Mammary microvascular endothelial cell (primary cell): ENCODE data around the gene BDKRB2. TPM values are rescaled to one million over a fixed set of nuclear protein-coding genes. Genes with fewer than 3 reads are reported as not detected.

ENCODE experiments used
- total RNA-seq: library from RNA; depleted of rRNA; stranded (reverse); fragments of >200 nt; gene quantifications from 2 replicates; pipeline ENCODE4 v1.2.3, GENCODE V29; 2015

The BDKRB2 gene
- 1.9 and 2.0 TPM in 2 replicates for total RNA-seq

DNA sequence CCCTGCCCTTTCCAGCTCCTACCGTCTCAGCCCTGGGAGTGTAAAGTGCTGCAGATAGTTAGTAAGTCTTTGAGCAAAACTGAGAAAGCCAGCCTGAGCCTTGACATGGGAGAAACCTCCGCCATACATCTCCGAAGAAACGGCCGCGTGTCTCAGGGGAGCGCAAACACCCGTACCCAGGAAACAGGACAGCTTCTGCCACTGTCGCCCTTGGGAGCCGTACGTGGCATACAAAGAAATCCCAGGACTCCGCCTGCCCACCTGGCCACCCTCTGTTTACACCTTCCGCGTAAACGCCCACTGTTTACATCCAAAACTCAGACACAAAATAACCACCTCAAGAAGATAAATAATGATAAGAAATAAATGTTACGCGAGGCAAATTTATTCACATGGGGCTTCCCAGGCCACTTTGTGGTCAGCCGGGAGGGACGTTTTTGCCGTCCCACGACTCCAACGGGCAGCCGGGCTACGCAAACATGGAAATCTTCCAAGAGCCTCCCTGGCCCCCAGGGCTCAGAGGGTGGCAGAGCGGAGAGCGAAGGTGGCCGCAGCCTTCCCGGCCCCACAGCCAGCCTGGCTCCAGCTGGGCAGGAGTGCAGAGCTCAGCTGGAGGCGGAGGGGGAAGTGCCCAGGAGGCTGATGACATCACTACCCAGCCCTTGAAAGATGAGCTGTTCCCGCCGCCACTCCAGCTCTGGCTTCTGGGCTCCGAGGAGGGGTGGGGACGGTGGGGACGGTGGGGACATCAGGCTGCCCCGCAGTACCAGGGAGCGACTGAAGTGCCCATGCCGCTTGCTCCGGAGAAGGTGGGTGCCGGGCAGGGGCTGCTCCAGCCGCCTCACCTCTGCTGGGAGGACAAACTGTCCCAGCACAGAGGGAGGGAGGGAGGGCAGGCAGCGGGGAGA, at the start of gene BDKRB2:
BDKRB2 (plus strand) TSS at position 689 of the 908 bp plus-strand sequence. CDS start 32,269 bp downstream, outside the sequence.

DNA sequence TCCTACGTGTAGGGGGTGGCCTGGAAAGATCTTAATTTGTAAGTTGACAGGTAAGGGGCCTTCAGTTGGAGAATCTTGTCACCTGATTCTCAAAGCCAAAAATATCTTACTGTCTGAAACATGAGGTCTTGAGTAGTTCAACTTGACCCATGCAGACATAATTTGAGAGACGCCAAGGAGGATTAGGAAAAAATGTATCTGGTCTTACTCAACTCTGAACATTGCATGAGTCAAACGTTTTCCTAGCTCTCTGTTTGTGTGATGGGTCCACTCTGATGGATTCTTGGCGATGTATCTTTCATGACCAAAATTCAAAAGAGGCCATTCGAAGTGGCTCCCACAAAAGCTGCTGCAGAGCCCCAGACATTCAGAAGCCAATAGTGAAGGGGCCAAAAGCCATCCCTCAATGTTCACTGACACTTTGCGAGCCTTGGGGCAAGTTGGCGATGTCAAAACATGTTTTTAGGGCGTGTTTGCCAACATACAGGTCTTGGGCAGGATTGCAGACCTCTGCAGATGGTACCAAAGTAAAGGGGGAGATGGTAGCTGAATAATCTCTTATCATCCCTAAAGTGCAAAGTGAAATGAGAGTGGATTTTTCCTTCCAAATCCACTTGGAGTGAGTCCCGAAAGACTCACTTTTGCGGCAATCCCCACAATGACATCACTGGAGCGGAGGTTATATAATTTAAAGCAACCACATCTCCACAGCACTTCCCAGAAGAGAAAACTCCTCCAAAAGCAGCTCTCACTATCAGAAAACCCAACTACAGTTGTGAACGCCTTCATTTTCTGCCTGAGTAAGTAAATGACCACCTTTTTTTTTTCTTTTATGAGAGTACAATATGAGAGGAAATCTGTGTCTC, 51.1 kb downstream of the BDKRB2 start, which contains the start of gene BDKRB1:
BDKRB1 (plus strand) TSS at position 710 of the 866 bp plus-strand sequence. CDS start 7,473 bp downstream, outside the sequence.

Other genes with a start within 250 kb of the BDKRB2 start
- gene C14orf132, start 165.5 kb upstream of the BDKRB2 start, total RNA-seq = 1.9 and 2.2 TPM in 2 replicates
- gene BDKRB1, start 51.4 kb downstream of the BDKRB2 start, total RNA-seq = 0.15 TPM in 1 of 2 replicates, not detected in the other
- 9.1 and 9.2 TPM in 2 replicates for gene ATG2B, start 158.5 kb downstream of the BDKRB2 start, total RNA-seq
- gene GSKIP, start 158.7 kb downstream of the BDKRB2 start, total RNA-seq = 27.0 and 27.4 TPM in 2 replicates
- gene AK7, start 187.3 kb downstream of the BDKRB2 start, total RNA-seq = 0.33 and 0.59 TPM in 2 replicates